Gastrocnemius medialis (tissue), 4 donors: ENCODE measurements around the gene RAMP2.

Experiments
- CTCF ChIP-seq, 5 experiments: fragments of 450-650 bp in 3 of 5; fragments of 200-600 bp in 2 of 5; sonication (generic) in 2 of 5; IDR thresholded peaks in 4 of 5; conservative IDR thresholded peaks in 1 of 5; 1 replicate in 4 of 5; 2 replicates in 1 of 5; pipeline ENCODE4 v1.5.1; 2016 to 2019; ENCODE audit warnings: antibody characterized with exemption in 5 of 5, mild to moderate bottlenecking in 3 of 5, moderate library complexity in 3 of 5
- POLR2A ChIP-seq, 2 donors: fragments of 450-650 bp; IDR thresholded peaks; one replicate each; pipeline ENCODE4 v1.6.1; 2017; ENCODE audit warnings: antibody characterized with exemption in 2 of 2, mild to moderate bottlenecking in 2 of 2, moderate library complexity in 2 of 2

- TF ChIP-seq CTCF (IDR thresholded peaks at IDR 0.05 in 4 of 5, conservative IDR thresholded peaks at IDR 0.05 in 1 of 5) (no peak), POLR2A (IDR thresholded peaks at IDR 0.05) (no peak)
Observed at GRCh38 chr17:42748202-42748907, 12.7 kb upstream of the RAMP2 start.
